Mesenchymal stem cell (in vitro differentiated cells and primary cell): ENCODE measurements around the gene EEPD1.
A peak's percentile ranks its signal among the peaks of the same experiment; 100 is the strongest.
"Not testable (repeated sequence)": the region's sequence is repeated elsewhere in the genome, so short reads cannot be mapped to it uniquely, and the experiment has no call there.

Source experiments
- DNase-seq: peaks from one replicate; pipeline ENCODE4 v3.0.0-alpha.2; 2013
- H2AFZ ChIP-seq: one replicate; pipeline ENCODE4 v1.6.1; 2013; ENCODE audit warnings: low read depth, mild to moderate bottlenecking, control low read depth, inconsistent platforms, low read length, moderate library complexity
- H2AK5ac ChIP-seq: 2 replicates; pipeline ENCODE4 v1.6.1; 2013; ENCODE audit warnings: low read length, moderate library complexity, mild to moderate bottlenecking, inconsistent platforms; ENCODE audit not compliant: severe bottlenecking
- H2BK120ac ChIP-seq: one replicate; pipeline ENCODE4 v1.6.1; 2013; ENCODE audit warnings: low read depth, mild to moderate bottlenecking, inconsistent platforms, low read length, moderate library complexity
- H2BK12ac ChIP-seq, 2 experiments: one replicate each; pipeline ENCODE4 v1.6.1; 2013; ENCODE audit warnings: inconsistent platforms in 2 of 2, low read length in 2 of 2, mild to moderate bottlenecking in 2 of 2, moderate library complexity in 2 of 2, control low read depth in 1 of 2
- H2BK15ac ChIP-seq: one replicate; pipeline ENCODE4 v1.6.1; 2013; ENCODE audit warnings: mild to moderate bottlenecking, low read depth, inconsistent platforms; ENCODE audit not compliant: poor library complexity, severe bottlenecking
- H2BK5ac ChIP-seq: 2 replicates; pipeline ENCODE4 v1.6.1; 2013; ENCODE audit warnings: low read depth, mild to moderate bottlenecking, low read length, control low read depth, inconsistent platforms; ENCODE audit not compliant: poor library complexity, severe bottlenecking
- H3K14ac ChIP-seq, 2 experiments: one replicate each; pipeline ENCODE4 v1.6.1; 2013; ENCODE audit warnings: inconsistent platforms in 2 of 2, low read length in 2 of 2, control low read depth in 1 of 2, mild to moderate bottlenecking in 1 of 2, moderate library complexity in 1 of 2
- H3K18ac ChIP-seq, 2 experiments: one replicate each; pipeline ENCODE4 v1.6.1; 2013; ENCODE audit warnings: inconsistent platforms in 2 of 2, low read length in 2 of 2, control low read depth in 1 of 2, low read depth in 1 of 2, mild to moderate bottlenecking in 1 of 2
- H3K23ac ChIP-seq, 2 experiments: one replicate each; pipeline ENCODE4 v1.6.1; 2013; ENCODE audit warnings: inconsistent platforms in 2 of 2, low read length in 2 of 2, mild to moderate bottlenecking in 2 of 2, moderate library complexity in 2 of 2, control low read depth in 1 of 2
- H3K27ac ChIP-seq: 2 replicates; pipeline ENCODE4 v1.5.1; 2013; ENCODE audit warnings: mild to moderate bottlenecking, moderate library complexity, low read length, control low read depth, inconsistent platforms; ENCODE audit not compliant: poor library complexity, severe bottlenecking
- H3K27me3 ChIP-seq, 2 experiments: 2 replicates each; pipeline versions ENCODE4 v1.6.1 to v1.7.0; 2013; ENCODE audit warnings: low read length in 2 of 2, mild to moderate bottlenecking in 2 of 2, moderate library complexity in 2 of 2, control low read depth in 1 of 2, inconsistent platforms in 1 of 2; ENCODE audit not compliant: control insufficient read depth in 1 of 2, insufficient read depth in 1 of 2
- H3K36me3 ChIP-seq, 2 experiments: 2 replicates each; pipeline versions ENCODE4 v1.6.1 to v1.7.0; 2013; ENCODE audit warnings: low read length in 2 of 2, control low read depth in 1 of 2, inconsistent platforms in 1 of 2, low read depth in 1 of 2, mild to moderate bottlenecking in 1 of 2; ENCODE audit not compliant: insufficient read depth in 2 of 2, control insufficient read depth in 1 of 2
- H3K4ac ChIP-seq, 2 experiments: one replicate each; pipeline ENCODE4 v1.6.1; 2013; ENCODE audit warnings: inconsistent platforms in 2 of 2, low read length in 2 of 2, mild to moderate bottlenecking in 2 of 2, moderate library complexity in 2 of 2, control low read depth in 1 of 2, low read depth in 1 of 2
- H3K4me1 ChIP-seq: 2 replicates; pipeline ENCODE4 v1.6.1; 2013; ENCODE audit warnings: low read depth, low read length, control low read depth; ENCODE audit not compliant: control insufficient read depth, insufficient read depth
- H3K4me2 ChIP-seq: 2 replicates; pipeline ENCODE4 v1.6.1; 2013; ENCODE audit warnings: low read length, mild to moderate bottlenecking, inconsistent platforms; ENCODE audit not compliant: poor library complexity, severe bottlenecking
- H3K4me3 ChIP-seq, 2 experiments: 2 replicates each; pipeline versions ENCODE4 v1.5.1 to v1.7.0; 2013; ENCODE audit warnings: low read length in 2 of 2, mild to moderate bottlenecking in 2 of 2, control low read depth in 1 of 2, low read depth in 1 of 2; ENCODE audit not compliant: insufficient read depth in 1 of 2
- H3K79me1 ChIP-seq: replicated peaks from 2 replicates; pipeline ENCODE4 v1.6.1; 2013; ENCODE audit warnings: mild to moderate bottlenecking, control low read depth, low read length, inconsistent platforms; ENCODE audit not compliant: poor library complexity, severe bottlenecking
- H3K9ac ChIP-seq: 2 replicates; pipeline ENCODE4 v1.7.0; 2013; ENCODE audit warnings: mild to moderate bottlenecking, low read length, moderate library complexity
- H3K9me3 ChIP-seq: 2 replicates; pipeline ENCODE4 v1.7.0; 2013; ENCODE audit warnings: mild to moderate bottlenecking, low read length; ENCODE audit not compliant: control insufficient read depth
- H4K8ac ChIP-seq: one replicate; pipeline ENCODE4 v1.6.1; 2013; ENCODE audit warnings: inconsistent platforms, mild to moderate bottlenecking, low read length, moderate library complexity
- H4K91ac ChIP-seq: one replicate; pipeline ENCODE4 v1.6.1; 2013; ENCODE audit warnings: mild to moderate bottlenecking, low read length, inconsistent platforms
- WGBS: methylation state at CpG from one replicate; pipeline ENCODE4 v1.1.7; 2013; ENCODE audit warnings: mixed read lengths; 5-methylcytosine and 5-hydroxymethylcytosine counted together

Gene EEPD1

GRCh38 chr7:36125630-36126029 is 27.4 kb upstream of the EEPD1 start:
- not testable (repeated sequence) for H2BK120ac ChIP-seq, H3K9me3 ChIP-seq, H3K4me3 ChIP-seq, H3K36me3 ChIP-seq, H3K4ac ChIP-seq, H2BK12ac ChIP-seq, H3K4me2 ChIP-seq, H2BK15ac ChIP-seq, H3K23ac ChIP-seq, H2AFZ ChIP-seq, H3K9ac ChIP-seq, H4K8ac ChIP-seq, H2BK5ac ChIP-seq, H3K4me1 ChIP-seq, H4K91ac ChIP-seq, H3K18ac ChIP-seq, H3K14ac ChIP-seq, H3K27ac ChIP-seq, DNase-seq, H3K27me3 ChIP-seq, H2AK5ac ChIP-seq, H3K79me1 ChIP-seq
- no CpG with 5 or more reads among the region's 2 CpGs for WGBS

DNA sequence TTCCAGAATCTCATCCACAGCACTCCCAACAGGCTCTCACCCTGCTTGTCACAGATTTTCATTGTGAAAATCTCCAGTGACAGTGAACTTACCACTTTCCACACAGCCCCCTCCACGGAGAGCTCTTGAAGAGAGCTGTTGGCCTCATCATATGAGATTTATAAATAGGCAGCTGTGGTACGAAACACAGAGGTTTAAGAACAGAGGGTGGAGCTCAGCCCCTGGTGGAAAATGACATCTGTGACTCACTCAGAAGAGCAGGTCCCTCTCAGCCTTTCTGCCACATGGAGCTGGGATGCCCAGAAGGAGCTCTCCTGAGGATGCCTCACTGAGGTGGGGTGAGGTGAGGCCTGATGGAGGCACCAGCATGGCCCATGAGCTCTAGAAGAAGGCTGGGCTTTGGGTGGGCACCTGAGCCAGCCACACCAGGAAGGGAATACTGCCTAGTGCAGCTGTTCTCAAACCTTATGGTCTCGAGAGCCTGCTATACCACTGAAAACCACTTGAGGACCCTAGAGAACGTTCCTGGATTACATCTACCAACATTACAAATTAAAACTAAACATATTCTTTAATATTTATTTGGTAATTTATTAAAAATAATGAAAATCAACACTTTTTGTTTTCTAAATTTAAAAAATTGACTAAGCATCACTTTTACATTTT is 25.8 kb upstream of the EEPD1 start:
- Histone ChIP-seq H2BK15ac (no peak overlapping the region), H4K91ac (no peak overlapping the region), H3K4me1 (peaks cover 8% of the 10 kb centered on the region), H3K4ac (no peak overlapping the region), H2AK5ac (peak overlapping the region; percentile 19), H3K79me1 (no peaks in the 10 kb centered on the region), H2BK120ac (no peak overlapping the region), H3K18ac (peak overlapping the region in 1 of 2 experiments; percentile 72), H3K4me2 (no peak overlapping the region), H3K36me3 (no peaks in the 10 kb centered on the region), H2BK5ac (no peak overlapping the region), H2AFZ (no peak overlapping the region), H3K9ac (no peak overlapping the region), H3K27me3 (no peaks in the 10 kb centered on the region), H3K14ac (no peak overlapping the region), H2BK12ac (no peak overlapping the region), H3K27ac (no peak overlapping the region), H4K8ac (no peak overlapping the region), H3K4me3 (no peak overlapping the region), H3K23ac (no peak overlapping the region), H3K9me3 (no peaks in the 10 kb centered on the region)
- 42% methylated on average over 2 of the region's 4 CpGs for WGBS
- peak; percentile 34 for DNase-seq

DNA sequence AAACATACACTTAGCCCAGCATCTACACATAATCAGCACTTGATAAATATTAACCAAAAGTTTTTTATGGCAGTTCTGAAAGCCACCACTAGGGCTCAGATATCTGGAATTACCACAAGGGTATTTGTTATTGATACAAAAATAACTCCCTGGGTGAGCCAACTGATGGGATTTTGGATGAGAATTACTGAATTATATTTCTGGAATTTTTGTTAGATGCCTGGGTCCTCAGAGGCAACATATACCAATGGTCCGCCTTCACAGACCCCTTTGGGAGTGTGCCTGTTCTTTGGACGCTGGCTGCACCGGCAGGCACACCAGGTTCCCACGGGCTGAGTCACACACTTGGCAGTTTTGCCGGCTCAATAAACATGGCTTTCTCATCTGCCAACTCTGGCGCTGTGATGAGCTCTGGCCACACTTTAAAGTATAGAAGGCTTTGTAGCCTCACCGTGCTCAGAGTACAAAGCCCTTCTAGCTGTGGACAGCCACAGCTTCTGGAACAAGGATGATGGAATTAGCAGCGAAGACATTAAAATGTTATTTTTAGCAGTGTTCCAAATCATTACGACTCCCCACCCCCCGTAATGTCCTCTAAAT is 24.5 kb upstream of the EEPD1 start:
- Histone ChIP-seq H3K14ac (no peak overlapping the region), H2BK15ac (no peak overlapping the region), H2BK12ac (no peak overlapping the region), H3K4me3 (peak overlapping the region in 1 of 2 experiments; percentile 57), H3K4me2 (peak overlapping the region; percentile 47), H3K27me3 (no peaks in the 10 kb centered on the region), H2BK5ac (no peak overlapping the region), H2AFZ (no peak overlapping the region), H4K8ac (no peak overlapping the region), H3K79me1 (no peaks in the 10 kb centered on the region), H3K36me3 (no peaks in the 10 kb centered on the region), H4K91ac (no peak overlapping the region), H3K27ac (peak overlapping the region; percentile 73), H3K4ac (no peak overlapping the region), H3K23ac (no peak overlapping the region), H3K9ac (peak overlapping the region; percentile 90), H2BK120ac (no peak overlapping the region), H3K9me3 (no peaks in the 10 kb centered on the region), H3K4me1 (peaks cover 8% of the 10 kb centered on the region), H3K18ac (no peak overlapping the region), H2AK5ac (no peak overlapping the region)
- WGBS: 34% methylated on average over 7 of the region's 10 CpGs
- DNase-seq: peak; percentile 89

- Histone ChIP-seq H3K4me3 (peak overlapping the region in 1 of 2 experiments; percentile 57), H4K91ac (peak overlapping the region; percentile 12), H2BK120ac (no peak overlapping the region), H3K14ac (no peak overlapping the region), H4K8ac (no peak overlapping the region), H3K23ac (no peak overlapping the region), H3K18ac (no peak overlapping the region), H3K27me3 (no peaks in the 10 kb centered on the region), H2BK5ac (no peak overlapping the region), H3K9me3 (no peaks in the 10 kb centered on the region), H3K27ac (peak overlapping the region; percentile 73), H3K9ac (peak overlapping the region; percentile 90), H2AFZ (no peak overlapping the region), H3K4me2 (peak overlapping the region; percentile 47), H2BK15ac (no peak overlapping the region), H2AK5ac (no peak overlapping the region), H3K4me1 (peaks cover 8% of the 10 kb centered on the region), H3K4ac (peak overlapping the region in 1 of 2 experiments; percentile 20), H3K79me1 (no peaks in the 10 kb centered on the region), H2BK12ac (no peak overlapping the region), H3K36me3 (no peaks in the 10 kb centered on the region)
- DNase-seq: peak; percentile 56
- WGBS: 73% methylated on average over 9 of the region's 9 CpGs
Measured at GRCh38 chr7:36129048-36129534, 24.0 kb upstream of the EEPD1 start.
